A673 (cell line): Measurements from ENCODE around the gene ISCA2. TPM values are rescaled to one million over a fixed set of nuclear protein-coding genes. Genes with fewer than 3 reads are reported as not detected.

Source experiments
- BruUV-seq: library from RNA; stranded (reverse); fragments of 400-500 nt; replicated peaks from 2 replicates; lab custom pipeline; 2021; lab: Mats Ljungman, UMichigan
- CTCF ChIA-PET: fragments of 300-600 bp; sonication (Branson Sonifier 250); formaldehyde crosslinking; loops from one replicate; lab custom pipeline; 2022; ENCODE audit warnings: antibody characterized with exemption; lab: Charles Lee
- POLR2A ChIA-PET: fragments of 300-600 bp; sonication (Branson Sonifier 250); formaldehyde crosslinking; loops from one replicate; lab custom pipeline; 2022; ENCODE audit warnings: antibody characterized with exemption; ENCODE audit not compliant: low non-redundant PET; lab: Charles Lee
- DNase-seq: peaks from one replicate; pipeline ENCODE4 v3.0.0-alpha.2; 2015; ENCODE audit warnings: low spot score
- H3K27ac ChIP-seq: fragments of 200-600 bp; sonication (generic); 2 replicates; pipeline ENCODE4 v1.5.1; 2016; ENCODE audit warnings: mixed run types, low read depth, mild to moderate bottlenecking, mixed read lengths, antibody characterized with exemption, low read length; ENCODE audit not compliant: poor library complexity, severe bottlenecking
- H3K27me3 ChIP-seq: fragments of 200-600 bp; sonication (generic); replicated peaks from 2 replicates; pipeline ENCODE4 v1.6.1; 2017; ENCODE audit warnings: mixed run types, low read depth, mild to moderate bottlenecking, mixed read lengths, antibody characterized with exemption, low read length; ENCODE audit not compliant: insufficient read depth, poor library complexity
- H3K36me3 ChIP-seq: fragments of 200-600 bp; sonication (generic); 2 replicates; pipeline ENCODE4 v1.6.1; 2016; ENCODE audit warnings: mixed run types, mild to moderate bottlenecking, mixed read lengths, antibody characterized with exemption, low read length; ENCODE audit not compliant: insufficient read depth, poor library complexity, severe bottlenecking
- H3K4me1 ChIP-seq: fragments of 200-600 bp; sonication (generic); 2 replicates; pipeline ENCODE4 v1.6.1; 2017; ENCODE audit warnings: mixed run types, mild to moderate bottlenecking, mixed read lengths, antibody characterized with exemption, low read length; ENCODE audit not compliant: insufficient read depth, poor library complexity, severe bottlenecking
- H3K4me3 ChIP-seq: fragments of 200-600 bp; sonication (generic); 2 replicates; pipeline ENCODE4 v1.5.1; 2016; ENCODE audit warnings: low read depth, mixed run types, mild to moderate bottlenecking, mixed read lengths, low read length; ENCODE audit not compliant: poor library complexity, severe bottlenecking
- H3K9me3 ChIP-seq: fragments of 200-600 bp; sonication (generic); 2 replicates; pipeline ENCODE4 v1.6.1; 2016; ENCODE audit warnings: mixed run types, low read depth, mild to moderate bottlenecking, mixed read lengths, antibody characterized with exemption, low read length; ENCODE audit not compliant: poor library complexity, severe bottlenecking
- CTCF ChIP-seq: fragments of 300-800, 200-600 bp; sonication (generic); conservative IDR thresholded peaks from 2 replicates; pipeline ENCODE4 v1.5.1; 2017; ENCODE audit warnings: low read depth, mild to moderate bottlenecking, antibody characterized with exemption, low read length, moderate library complexity, mixed read lengths
- EZH2 ChIP-seq: fragments of 200-600 bp; sonication (generic); IDR thresholded peaks from 2 replicates; pipeline ENCODE4 v1.6.1; 2017; ENCODE audit warnings: borderline replicate concordance, low read depth, mild to moderate bottlenecking, mixed read lengths, antibody characterized with exemption, low read length; ENCODE audit not compliant: poor library complexity, severe bottlenecking
- intact Hi-C: fragments of 100-400 bp; cut with micrococcal nuclease; formaldehyde crosslinking; loops from one replicate; pipeline ENCODE4 v1.10.0; 2022; ENCODE audit not compliant: unreplicated experiment
- total RNA-seq: library from RNA; stranded (reverse); gene quantifications from 2 replicates; pipeline ENCODE4 v1.2.3, GENCODE V29; 2021

ISCA2 gene
- total RNA-seq, 1 experiment from 2014 or later: 25.5 TPM

- DNase-seq: no peak
- no peaks in the 10 kb centered on the region for H3K36me3 ChIP-seq
- H3K27me3 ChIP-seq: peaks cover 5% of the 10 kb centered on the region
- no peak overlapping the region for H3K4me3 ChIP-seq
- POLR2A ChIA-PET: no interaction called here
- CTCF ChIA-PET: no interaction called here
- H3K4me1 ChIP-seq: no peaks in the 10 kb centered on the region
- no TSS peak for BruUV-seq
- intact Hi-C loops: no loop called here
- H3K9me3 ChIP-seq: no peaks in the 10 kb centered on the region
- H3K27ac ChIP-seq: no peak overlapping the region
- TF ChIP-seq CTCF (no peak), EZH2 (no peak)
Observed at GRCh38 chr14:74469548-74470518, 23.7 kb upstream of the ISCA2 start.

GRCh38 chr14:74472601-74473000 lies 21.0 kb upstream of the ISCA2 start:
- BruUV-seq: no TSS peak
- POLR2A ChIA-PET: no interaction called here

GRCh38 chr14:74474376-74474775 lies 19.2 kb upstream of the ISCA2 start:
- TF ChIP-seq CTCF (no peak), EZH2 (no peak)
- Histone ChIP-seq H3K27me3 (no peaks in the 10 kb centered on the region), H3K27ac (no peak overlapping the region), H3K4me1 (no peaks in the 10 kb centered on the region), H3K4me3 (no peak overlapping the region), H3K36me3 (no peaks in the 10 kb centered on the region), H3K9me3 (no peaks in the 10 kb centered on the region)
- intact Hi-C loops: no loop called here
- no TSS peak for BruUV-seq
- CTCF ChIA-PET: no interaction called here
- no peak for DNase-seq
- POLR2A ChIA-PET: no interaction called here

More at GRCh38 chr14:74472601-74473000, 21.0 kb upstream of the ISCA2 start:
- H3K4me1 ChIP-seq: no peaks in the 10 kb centered on the region
- H3K27ac ChIP-seq: no peak overlapping the region
- CTCF ChIA-PET: no interaction called here
- no peaks in the 10 kb centered on the region for H3K9me3 ChIP-seq
- no peaks in the 10 kb centered on the region for H3K36me3 ChIP-seq
- no peak for TF ChIP-seq EZH2
- no peak for TF ChIP-seq CTCF
- intact Hi-C loops: no loop called here
- H3K27me3 ChIP-seq: no peaks in the 10 kb centered on the region
- H3K4me3 ChIP-seq: no peak overlapping the region
- no peak for DNase-seq
